HG03045 (cell line): Measurements from ENCODE around the gene DTYMK.

ENCODE experiments used
- ATAC-seq: cut with Tn5 transposase; IDR thresholded peaks from one replicate; pipeline ENCODE4 v1.9.1; 2021; ENCODE audit warnings: mild to moderate bottlenecking, moderate library complexity; ENCODE audit not compliant: unreplicated experiment

The DTYMK gene

GRCh38 chr2:241627675-241628074, 58.9 kb downstream of the DTYMK start:
- ATAC-seq, result no peak
